ENCODE results near the gene BCAS3.

The BCAS3 gene

DNA sequence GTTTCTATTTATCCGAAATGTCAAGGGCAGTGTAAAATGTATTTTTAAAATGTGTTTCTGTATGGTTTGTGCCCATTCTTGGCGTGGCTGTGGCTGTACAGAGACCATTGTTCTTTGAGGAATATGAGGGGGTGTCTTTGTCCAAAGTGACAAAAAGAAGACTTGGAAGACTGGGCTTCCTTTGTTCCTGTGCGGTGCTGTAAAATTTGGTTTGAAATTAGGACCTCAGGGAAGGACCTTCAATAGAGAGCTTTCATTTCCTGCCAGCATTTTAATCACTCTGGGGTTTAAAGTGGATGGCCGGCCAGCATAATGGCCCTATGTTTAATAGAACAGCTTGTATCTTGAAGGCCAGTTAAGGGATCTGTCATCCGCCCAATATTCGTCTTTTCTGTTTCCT is 531.9 kb downstream of the BCAS3 start:
- no peak for DNase-seq

DNA sequence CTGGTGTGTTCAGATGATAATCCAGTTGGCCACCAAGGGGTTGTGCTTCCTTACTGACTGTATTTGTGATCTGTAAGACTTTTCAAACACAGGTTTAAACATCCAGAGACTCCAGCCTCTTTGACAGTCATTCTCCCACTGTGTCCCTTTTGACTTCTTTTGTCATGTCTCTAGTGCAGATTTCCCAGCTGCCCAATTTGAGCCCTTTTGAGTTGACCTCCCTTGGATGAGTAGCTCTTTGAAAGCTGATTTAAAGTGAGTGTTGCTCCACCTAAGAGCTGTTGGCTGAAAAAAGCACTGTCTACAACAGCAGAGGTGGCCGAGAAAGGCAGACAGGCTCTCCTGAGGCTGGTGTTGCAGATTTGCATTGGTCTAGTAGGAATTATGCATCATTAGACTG is 533.6 kb downstream of the BCAS3 start:
- no peak for DNase-seq

DNA sequence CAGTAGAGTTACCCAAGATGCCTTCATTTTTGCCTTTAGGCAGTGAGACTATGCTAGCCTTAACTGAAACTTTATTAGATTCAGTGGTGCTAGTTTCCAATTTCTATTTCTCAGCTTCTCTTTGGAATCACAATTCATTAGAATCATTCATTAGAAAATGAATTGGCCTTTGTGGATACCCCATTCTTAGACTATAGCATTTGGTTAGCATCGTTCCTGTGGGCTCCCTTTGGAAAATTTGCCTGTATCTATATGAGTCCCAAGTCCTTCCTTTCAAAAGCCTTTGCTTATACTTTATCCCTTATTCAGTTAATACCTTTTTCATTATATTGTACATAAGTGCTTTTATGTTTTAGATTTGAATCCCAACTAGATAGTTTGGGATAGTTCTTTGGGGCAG is 535.0 kb downstream of the BCAS3 start:
- DNase-seq = no peak

DNA sequence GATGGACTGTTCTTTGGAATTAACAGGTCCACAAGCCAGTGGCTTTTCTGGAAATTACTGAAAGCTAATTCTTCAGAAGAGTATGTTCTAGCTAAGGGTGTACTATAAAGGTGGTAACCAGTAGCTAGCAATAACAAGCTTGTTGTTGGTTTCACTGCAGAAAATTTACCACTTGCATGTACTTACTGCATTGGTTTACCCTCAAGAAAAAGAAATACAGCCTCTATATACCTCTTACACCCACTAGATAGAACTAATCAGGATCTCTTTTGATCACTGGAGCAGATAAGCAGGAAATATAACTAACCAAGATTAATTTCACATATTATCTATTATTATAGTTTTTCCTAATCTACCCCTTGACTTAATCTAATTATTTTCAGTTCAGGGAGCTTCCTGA is 537.1 kb downstream of the BCAS3 start:
- DNase-seq = no peak

DNA sequence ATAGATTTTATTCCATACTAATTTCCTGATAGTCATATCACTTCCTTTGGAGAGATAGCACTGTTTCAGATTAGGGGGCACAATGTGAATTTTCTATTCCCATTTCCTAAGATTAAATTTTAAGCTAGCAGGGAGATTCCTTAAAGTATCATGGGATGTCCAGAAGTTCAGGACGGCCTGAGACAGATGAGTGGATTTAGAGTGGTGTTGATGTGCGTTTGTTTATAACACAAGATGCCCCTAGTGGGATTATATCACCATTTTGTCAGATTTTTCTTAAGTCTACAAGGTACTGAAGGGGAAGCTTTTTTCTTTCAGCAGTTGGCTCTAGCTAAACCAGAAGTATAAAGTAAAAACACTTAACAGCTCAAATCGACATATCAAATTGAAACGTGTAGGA is 538.4 kb downstream of the BCAS3 start:
- no peak for DNase-seq

DNA sequence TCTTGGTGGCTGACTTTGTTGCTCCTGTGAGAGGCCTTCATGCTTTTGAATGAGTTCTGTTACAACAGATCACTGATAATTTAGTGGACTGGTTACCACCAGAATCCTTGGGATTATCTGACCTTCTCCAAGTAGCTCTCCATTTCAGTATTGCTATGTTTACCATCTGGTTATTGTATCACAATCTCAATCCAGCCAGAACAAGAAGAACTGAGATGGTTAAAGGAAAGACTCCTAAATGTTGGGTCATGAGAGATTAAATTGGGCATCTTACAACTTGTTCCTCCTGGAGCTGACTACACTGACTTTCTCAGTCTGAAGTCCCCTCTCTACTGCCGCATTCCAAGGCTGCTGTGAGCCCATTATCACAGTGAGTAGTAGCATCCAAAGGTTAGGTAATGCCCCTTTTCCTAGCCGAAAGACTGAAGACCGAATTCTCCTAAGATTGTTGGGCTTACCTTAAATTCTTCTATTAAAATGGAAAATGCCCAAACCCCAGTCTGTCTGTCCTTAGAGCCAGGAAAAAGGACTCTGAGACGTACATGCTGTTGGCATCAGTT is 540.3 kb downstream of the BCAS3 start:
- DNase-seq = no peak

DNA sequence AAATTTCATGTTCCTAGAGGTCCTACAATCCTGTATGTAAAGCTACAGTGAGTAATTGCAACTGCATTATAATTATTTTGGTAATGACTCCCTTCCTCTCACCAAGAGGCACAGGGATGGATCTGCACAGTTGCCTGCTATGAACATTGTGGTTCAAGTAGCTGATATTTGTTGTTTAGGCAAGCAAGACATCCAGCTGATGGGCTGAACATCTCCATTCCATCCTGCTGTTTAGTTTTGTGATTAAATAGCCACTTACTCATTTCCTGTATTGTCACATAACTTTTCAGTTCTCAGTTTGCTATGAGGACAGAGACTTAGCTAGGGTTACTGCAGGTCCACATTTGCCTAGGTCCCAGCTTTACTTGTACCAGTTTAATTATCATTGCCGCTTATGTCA is 540.8 kb downstream of the BCAS3 start:
- DNase-seq = no peak

DNA sequence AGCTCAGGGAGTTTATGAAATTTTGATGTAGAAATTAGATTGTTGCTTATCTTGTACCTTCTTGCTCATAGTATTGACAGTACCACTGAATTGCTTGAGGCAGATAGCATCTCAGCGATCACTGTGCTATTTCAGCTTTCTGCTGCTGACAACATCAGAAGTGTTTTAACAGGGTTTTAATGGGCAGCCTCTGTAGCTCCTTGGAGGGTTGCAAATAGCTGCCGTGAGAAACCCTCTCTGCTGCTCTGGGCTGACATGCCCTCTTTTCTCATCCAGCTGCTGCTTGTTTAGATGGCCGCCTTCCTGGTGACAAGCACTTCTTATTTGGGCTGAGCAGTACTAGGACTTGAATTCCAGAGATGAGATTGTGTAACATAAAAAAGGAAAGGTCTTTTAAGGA is 541.8 kb downstream of the BCAS3 start:
- peak; percentile 88 for DNase-seq

DNA sequence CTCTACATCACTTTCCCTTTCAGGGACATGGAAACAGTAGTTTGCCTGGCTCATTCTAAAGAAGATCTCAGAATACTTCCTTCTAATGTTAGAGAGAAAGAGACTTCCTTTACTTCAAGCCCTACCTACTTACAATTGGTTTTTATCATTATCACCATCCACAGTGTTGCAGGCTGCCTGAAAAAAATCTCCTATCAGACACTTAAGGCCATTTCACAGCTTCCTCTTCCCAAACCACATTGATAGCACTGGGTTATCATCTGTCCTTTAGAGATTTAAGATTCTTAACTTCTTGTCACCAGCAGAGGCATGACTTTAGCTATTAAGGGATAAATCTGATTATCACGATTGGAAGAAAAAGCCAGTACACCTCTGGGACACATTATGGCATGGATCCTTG is 543.5 kb downstream of the BCAS3 start:
- DNase-seq = no peak

DNA sequence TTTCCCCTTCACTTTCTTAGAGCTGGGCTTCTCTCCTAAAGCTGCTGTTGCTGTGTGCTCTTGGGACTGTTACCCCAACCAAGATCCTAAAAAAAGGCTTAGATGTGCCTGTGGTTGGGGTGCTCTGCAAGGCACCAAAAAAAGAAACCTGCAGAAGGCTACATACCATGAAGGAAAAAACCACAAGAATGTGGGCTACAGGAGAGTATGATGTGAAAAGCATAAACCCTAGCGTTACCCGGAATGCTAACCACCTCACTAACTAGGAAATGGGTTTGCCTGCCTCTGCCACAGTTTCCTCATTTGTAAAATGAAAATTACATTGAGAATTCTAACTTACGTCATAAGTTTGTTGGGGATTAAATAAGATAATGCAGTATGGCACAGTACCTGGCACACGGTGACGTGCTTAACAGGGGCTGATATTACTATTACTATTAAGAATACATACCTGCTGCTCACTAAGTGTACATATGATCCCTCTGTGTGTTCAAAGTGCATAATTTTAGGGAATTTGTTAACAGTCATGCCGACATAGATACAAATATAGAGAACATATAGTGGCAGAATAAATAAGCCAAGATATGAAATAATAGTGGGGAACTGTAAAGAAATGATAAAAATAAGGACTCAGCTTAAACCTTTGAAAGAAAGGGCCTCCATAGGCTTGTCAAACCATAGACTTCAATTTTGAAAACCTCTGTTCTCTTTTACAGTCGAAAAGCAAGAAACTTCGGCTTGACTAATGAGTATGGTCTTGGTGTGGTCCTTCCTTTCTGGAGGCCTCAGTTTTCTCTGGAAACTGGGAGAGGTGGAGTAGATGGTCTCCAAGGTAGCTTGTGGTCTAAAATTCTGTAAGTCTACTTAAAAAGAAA is 544.2 kb downstream of the BCAS3 start:
- DNase-seq = no peak

DNA sequence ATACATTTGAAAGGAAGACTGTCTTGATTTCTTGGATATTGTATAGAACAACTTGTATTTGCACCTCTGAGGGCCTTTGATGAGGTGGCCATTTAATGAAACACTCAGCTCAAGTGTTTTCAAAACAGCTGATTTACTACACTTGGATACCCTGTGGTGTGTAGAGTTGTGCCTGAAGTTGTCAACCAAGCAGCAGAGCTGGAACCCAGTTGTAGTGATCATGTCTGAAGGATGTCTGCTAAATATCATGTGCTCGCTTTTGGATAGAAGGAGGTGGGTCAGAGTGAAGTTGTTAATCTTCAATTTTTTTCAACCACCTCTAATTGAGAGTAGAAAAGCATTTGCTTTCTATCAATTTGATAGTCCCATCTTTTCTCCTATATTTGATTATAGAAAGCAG is 546.1 kb downstream of the BCAS3 start:
- no peak for DNase-seq

DNA sequence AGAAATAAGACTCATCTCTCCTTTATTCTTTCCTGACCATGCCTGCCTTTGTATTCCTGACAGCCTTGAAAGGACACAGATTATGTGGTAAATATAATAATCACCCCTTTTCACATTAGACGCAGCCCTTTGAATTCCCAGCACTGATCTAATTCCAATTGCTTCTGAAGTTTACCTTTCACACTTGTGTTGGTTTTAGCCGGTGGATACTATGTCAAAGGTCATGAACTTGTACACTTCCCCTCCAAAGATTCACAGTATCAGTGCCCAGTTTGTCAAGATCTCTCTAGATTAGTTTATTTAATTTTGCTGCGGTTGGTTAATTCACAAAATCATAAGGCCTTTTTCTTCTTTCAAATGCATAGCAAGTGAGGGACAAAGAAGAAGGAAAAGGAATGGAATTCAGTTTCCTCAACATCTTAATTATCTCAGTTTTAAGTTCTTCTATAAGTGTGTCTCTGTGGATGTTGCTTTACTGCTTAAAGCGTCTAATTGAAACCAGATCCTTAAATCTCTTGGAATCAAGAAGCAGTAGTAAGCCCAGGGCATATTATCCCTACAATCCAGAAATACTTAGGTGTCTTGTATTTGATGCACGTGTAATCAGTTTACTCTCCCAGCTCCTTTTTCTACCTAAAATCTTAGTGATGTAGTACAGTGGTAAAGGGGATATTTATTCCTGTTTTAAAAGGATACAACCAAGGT is 547.7 kb downstream of the BCAS3 start:
- no peak for DNase-seq

DNA sequence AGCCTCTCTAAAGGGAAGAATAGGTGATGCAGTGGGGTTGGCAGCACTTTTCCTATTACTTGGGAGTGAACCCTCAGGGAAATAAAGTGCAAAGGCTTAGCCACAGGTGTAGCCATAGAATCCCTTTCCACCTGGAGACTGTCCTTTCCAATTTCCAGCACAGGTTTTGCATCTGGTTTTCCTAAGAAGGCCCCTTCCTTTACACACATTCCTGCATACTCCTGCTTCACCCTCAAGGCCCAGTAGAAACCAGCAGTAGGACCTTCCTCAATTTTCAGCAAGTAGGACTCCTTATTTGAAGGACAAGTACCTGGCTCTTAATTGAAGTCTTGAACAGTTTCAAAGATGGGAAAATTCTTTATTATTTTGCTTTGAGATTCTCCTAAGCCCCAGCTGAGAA is 550.2 kb downstream of the BCAS3 start:
- DNase-seq = no peak

DNA sequence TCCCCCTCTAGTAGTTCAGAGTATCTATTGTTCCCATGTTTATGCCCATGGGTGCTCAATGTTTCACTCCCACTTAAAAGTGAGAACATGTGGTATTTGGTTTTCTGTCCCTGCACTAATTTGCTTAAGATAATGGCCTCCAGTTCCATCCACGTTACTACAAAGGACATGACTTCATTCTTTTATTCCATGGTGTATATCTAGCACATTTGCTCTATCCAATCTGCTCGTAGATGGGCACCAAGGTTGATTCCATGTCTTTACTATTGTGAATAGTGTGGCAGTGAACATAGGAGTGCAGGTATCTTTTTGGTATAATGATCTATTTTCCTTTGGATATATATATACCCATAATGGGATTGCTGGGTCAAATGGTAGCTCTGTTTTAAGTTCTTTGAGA is 552.8 kb downstream of the BCAS3 start:
- DNase-seq = no peak

DNA sequence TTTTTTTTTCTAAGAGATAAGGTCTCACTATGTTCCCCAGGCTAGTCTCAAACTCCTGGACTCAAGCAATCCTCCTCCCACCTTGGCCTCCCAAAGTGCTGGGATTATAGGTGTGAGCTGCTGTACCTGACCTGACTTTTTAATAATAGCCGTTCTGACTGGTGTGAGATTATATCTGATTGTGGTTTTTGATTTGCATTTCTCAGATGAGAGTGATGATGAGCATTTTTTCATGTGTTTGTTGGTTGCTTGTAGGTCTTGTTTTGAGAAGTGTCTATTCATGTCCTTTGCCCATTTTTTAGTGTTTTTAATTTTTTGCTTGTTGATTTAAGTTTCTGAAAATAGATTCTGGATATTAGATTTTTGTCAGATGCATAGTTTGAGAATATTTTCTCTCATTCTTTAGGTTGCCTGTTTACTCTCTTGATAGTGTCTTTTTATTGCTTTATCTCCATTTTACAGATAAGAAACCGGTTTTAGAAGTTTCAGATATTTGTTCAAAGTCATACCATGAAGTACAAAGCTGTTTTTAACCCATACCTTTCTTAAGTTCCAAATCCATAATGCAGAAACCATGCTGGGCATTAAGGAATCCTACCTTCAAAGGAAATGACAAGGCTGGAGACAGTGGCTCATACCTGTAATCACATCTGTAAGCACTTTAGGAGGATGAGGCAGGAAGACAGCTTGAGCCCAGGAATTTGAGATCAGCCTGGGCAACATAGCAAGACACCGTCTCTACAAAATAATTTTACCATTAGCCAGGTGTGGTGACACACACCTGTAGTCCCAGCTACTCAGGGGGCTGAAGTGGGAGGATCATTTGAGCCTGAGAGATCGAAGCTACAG is 553.5 kb downstream of the BCAS3 start:
- DNase-seq = no peak

DNA sequence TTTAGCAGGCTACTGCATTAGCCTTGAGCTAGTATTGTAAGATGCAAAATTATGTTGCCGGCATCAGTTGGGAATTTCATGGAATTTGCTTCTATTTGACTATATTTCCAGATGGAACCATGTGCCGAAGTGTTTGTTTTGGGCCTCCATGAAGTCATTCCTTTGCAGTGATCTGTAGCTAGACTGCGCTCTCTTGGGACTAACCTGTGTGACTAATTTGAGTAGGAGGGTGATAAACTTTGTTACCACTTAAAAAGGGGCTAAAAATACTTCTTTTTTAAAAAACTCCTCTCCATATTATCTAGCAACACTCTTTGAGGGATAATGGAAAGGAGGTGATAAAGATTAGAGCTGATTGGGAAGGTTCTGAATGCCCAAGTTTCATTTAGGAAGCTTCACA is 555.2 kb downstream of the BCAS3 start:
- DNase-seq = no peak

DNA sequence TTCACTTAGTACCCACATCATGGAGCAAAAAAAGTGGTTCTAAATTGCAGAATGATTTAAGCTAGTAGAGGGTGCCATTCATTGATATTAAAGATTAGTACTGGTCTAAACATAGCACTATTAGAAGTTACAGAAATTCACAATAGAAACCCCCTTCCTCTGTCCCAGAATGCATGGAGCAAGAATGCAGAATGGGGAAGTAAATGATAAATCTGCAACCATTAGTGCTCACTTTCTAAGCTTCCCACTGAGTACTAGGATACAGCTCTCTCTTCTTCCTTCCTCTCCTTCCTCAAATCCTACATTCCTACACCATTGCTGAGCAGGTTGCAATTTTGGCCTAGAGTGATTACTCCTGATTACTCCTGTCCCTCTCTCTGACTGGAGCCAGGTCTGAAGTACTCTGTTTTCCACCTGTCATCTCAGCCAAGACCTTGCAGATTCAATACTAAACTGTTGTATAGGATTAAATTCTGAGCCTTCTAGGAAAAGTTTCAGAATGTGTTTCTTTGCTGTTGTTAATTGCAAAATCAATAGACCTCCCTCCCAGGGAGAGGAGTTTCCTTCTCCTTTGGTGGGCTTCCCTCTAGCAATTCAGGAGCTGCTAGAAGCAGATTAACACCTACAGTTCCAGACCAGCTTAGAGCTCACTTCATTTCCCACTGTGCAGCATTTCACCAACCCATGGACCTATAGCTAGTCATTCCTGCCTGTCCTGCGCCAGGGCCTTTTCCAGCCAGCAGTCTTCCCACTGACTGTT is 556.5 kb downstream of the BCAS3 start:
- no peak for DNase-seq

DNA sequence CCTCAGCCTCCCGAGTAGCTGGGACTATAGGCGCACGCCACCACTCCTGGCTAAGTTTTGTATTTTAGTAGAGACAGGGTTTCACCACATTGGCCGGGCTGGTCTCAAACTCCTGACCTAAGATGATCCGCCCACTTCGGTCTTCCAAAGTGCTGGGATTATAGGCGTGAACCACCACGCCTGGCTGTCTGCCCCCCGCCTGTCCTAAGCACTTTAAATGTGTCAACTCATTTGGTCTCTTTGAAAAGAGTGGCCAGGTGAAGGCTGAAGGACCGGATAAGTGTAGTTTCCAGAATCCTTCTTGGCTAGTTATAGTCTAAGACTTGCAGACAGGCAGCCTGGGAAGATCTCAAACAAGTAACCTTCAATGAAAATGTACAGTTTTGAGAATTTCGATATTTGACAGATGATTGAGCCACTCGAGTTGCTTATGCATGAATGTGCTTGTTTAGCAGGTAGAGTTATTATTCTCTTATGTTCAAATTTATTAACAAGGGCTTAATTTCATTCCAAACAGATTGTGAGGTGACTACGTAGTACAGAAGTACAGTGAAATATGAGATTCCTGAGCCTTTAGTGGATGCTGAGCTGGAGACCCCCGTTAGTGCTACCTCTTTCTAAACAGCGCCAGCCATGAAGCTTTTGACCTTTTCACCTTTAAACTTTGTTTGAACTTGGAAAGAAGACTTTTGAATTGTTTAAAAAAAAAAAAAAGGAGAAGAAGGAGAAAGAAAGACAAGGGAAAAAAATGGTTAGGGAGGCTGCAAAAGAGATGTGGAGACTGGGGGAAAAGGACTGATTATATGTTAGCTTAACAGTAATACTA is 557.6 kb downstream of the BCAS3 start:
- DNase-seq = no peak

DNA sequence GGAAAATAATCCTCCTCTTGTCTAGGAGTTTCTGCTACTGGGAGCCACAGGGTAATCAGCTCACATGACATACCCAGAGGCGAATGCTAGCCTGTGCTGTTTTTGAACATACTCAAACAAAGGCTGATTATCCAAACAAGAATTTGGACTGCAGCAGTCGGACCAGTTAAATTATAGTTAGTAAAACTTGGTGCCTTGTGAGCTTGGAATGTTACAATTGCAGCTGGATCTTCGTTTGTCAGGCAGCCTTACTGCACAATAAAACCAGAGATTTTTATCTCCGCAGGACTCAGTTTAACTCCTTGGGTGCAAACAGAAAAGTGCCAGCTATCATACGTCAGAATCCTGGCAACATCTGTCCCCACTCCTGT is 558.2 kb downstream of the BCAS3 start:
- peak; percentile 94 for DNase-seq

DNA sequence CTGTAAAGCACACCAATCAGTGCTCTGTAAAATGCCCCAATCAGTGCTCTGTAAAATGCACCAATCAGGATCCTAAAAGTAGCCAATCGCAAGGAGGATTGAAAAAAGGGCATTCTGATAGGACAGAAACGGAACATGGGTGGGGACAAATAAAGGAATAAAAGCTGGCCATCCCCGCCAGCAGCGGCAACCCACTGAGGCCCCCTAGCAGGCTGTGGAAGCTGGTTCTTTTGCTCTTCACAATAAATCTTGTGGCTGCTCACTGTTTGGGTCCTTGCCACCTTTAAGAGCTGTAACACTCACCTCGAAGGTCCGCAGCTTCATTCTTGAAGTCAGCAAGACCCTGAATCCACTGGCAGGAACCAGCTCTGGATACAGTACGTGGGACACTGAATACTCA is 559.6 kb downstream of the BCAS3 start:
- no peak for DNase-seq

DNA sequence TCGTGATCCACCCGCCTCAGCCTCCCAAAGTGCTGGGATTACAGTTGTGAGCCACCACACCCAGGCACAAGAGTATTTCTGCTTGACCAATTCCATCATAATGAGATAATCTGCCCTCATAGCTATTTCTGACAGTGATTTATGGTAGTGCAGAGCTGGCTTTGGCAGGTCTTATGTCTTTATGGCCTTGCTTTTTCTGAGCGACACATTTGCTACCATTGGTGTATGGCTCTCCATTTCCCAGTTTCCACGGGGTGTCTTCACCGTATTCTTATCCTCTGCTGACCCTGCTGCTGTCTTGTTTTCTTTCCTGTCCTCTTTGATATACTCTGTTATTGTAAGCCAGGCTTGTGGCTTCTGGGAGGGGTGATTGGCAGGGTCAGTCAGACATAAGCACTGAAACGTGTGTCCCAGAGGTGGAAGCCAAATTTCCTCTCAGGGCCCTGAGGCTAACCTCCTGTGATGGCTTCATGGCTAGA is 560.8 kb downstream of the BCAS3 start:
- DNase-seq = no peak

DNA sequence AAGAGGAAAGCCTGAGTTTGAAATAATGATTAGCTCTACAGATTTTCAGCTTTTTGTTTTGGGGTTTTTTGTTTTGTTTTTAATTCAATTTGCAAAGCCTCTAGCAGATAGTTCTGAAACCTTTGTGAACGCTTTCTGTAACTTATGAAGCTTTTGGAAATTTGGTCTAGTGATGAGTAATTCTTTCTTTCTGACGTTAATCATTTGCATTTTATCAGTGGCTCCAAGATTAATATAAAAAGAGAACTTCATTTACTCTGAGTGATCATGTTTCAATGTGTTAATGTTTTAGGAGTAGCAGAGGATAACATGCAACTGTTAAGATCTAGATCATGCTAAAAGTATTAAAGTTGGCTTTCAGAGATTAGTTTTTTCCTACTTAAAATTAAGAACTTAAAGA is 561.7 kb downstream of the BCAS3 start:
- DNase-seq = no peak
